Measurements from ENCODE around the gene SNTG2. TPM values are rescaled to one million over a fixed set of nuclear protein-coding genes. Genes with fewer than 3 reads are reported as not detected.

The SNTG2 gene
- total and polyA plus RNA-seq, 4 donors, result not detected

DNA sequence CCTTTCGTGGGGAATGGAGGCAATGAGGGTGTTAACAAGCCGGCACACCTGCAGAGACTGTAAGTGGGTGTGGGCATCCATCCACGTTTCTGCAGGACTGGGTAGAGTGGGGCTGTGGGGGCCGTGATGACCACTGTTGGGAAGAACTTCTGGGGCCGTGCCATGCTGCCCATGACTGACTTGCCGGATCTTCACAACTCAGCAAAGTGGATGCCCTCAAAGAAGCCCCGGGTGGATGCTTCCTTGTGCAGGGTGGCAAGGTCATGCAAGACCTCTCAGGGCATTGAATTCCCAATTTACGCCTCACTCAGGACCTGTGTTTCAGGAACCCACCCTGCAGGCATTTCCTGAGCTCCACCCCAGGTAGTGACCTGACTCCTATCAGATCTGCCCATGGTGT is 319.2 kb downstream of the SNTG2 start:
- Histone ChIP-seq H3K9me3 (ENCODE audit: control insufficient read depth in 4 of 4, low read length in 3 of 4) (peaks cover 0 to 14% (median 1%) of the 10 kb centered on the region in 4 donors), H3K4me3 (ENCODE audit: low read depth in 1 of 3, low read length in 3 of 3) (no peak overlapping the region), H3K27ac (ENCODE audit: low read depth in 1 of 2, low read length in 2 of 2) (no peak overlapping the region), H3K36me3 (ENCODE audit: control insufficient read depth in 4 of 4, insufficient read depth in 3 of 4, low read depth in 1 of 4, low read length in 3 of 4) (no peaks in the 10 kb centered on the region), H3K9ac (ENCODE audit: low read depth in 1 of 2, low read length in 2 of 2) (no peak overlapping the region), H3K4me1 (ENCODE audit: control insufficient read depth in 4 of 4, insufficient read depth in 4 of 4, low read length in 3 of 4) (no peaks in the 10 kb centered on the region), H3K27me3 (ENCODE audit: control insufficient read depth in 4 of 4, insufficient read depth in 4 of 4, low read length in 3 of 4) (peaks cover 0 to 2% (median 0%) of the 10 kb centered on the region in 4 donors)
- no peak for DNase-seq (ENCODE audit: low spot score)
- TF ChIP-seq, protein P1, sequence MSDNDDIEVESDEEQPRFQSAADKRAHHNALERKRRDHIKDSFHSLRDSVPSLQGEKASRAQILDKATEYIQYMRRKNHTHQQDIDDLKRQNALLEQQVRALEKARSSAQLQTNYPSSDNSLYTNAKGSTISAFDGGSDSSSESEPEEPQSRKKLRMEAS (IDR thresholded peaks at IDR 0.05), result no peak
- no peak for TF ChIP-seq TAF1 (conservative IDR thresholded peaks at IDR 0.05)
- TF ChIP-seq, protein P2, sequence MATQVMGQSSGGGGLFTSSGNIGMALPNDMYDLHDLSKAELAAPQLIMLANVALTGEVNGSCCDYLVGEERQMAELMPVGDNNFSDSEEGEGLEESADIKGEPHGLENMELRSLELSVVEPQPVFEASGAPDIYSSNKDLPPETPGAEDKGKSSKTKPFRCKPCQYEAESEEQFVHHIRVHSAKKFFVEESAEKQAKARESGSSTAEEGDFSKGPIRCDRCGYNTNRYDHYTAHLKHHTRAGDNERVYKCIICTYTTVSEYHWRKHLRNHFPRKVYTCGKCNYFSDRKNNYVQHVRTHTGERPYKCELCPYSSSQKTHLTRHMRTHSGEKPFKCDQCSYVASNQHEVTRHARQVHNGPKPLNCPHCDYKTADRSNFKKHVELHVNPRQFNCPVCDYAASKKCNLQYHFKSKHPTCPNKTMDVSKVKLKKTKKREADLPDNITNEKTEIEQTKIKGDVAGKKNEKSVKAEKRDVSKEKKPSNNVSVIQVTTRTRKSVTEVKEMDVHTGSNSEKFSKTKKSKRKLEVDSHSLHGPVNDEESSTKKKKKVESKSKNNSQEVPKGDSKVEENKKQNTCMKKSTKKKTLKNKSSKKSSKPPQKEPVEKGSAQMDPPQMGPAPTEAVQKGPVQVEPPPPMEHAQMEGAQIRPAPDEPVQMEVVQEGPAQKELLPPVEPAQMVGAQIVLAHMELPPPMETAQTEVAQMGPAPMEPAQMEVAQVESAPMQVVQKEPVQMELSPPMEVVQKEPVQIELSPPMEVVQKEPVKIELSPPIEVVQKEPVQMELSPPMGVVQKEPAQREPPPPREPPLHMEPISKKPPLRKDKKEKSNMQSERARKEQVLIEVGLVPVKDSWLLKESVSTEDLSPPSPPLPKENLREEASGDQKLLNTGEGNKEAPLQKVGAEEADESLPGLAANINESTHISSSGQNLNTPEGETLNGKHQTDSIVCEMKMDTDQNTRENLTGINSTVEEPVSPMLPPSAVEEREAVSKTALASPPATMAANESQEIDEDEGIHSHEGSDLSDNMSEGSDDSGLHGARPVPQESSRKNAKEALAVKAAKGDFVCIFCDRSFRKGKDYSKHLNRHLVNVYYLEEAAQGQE (IDR thresholded peaks at IDR 0.05), result no peak
- TF ChIP-seq SP1 (IDR thresholded peaks at IDR 0.05), result no peak
- no peak for TF ChIP-seq YY1 (IDR thresholded peaks at IDR 0.05)
- TF ChIP-seq NR2F2 (IDR thresholded peaks at IDR 0.05), result no peak
- TF ChIP-seq, protein P3, sequence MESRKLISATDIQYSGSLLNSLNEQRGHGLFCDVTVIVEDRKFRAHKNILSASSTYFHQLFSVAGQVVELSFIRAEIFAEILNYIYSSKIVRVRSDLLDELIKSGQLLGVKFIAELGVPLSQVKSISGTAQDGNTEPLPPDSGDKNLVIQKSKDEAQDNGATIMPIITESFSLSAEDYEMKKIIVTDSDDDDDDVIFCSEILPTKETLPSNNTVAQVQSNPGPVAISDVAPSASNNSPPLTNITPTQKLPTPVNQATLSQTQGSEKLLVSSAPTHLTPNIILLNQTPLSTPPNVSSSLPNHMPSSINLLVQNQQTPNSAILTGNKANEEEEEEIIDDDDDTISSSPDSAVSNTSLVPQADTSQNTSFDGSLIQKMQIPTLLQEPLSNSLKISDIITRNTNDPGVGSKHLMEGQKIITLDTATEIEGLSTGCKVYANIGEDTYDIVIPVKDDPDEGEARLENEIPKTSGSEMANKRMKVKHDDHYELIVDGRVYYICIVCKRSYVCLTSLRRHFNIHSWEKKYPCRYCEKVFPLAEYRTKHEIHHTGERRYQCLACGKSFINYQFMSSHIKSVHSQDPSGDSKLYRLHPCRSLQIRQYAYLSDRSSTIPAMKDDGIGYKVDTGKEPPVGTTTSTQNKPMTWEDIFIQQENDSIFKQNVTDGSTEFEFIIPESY (IDR thresholded peaks at IDR 0.05), result no peak
- no peak for TF ChIP-seq RXRA (IDR thresholded peaks at IDR 0.05)
- no peak for TF ChIP-seq FOXA2 (IDR thresholded peaks at IDR 0.05)
- TF ChIP-seq JUND (IDR thresholded peaks at IDR 0.05), result no peak
- TF ChIP-seq HNF4G (IDR thresholded peaks at IDR 0.05), result no peak
- 56% methylated on average over 8 of the region's 8 CpGs for WGBS

DNA sequence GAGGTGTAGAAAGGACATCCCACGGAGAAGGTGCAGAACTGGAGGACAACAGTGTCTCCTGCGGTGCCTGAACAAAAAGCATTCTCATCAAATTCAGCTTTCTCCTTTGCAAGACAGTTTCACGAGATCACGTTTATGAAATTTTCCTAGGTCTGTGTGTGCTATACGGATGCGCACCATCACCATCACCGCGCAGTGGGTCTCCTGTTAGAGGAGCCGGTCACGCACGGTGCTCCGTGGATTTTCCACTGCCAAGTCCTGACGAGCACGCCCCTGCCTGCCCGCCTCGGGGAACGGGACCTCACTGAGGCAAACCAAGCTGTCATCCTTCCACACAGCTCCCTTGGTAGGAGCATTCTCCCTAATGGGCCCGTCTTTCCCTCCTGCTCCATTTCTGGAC is 322.2 kb downstream of the SNTG2 start:
- peaks cover 0 to 13% (median 4%) of the 10 kb centered on the region in 4 donors for H3K9me3 ChIP-seq (ENCODE audit: control insufficient read depth in 4 of 4, low read length in 3 of 4)
- peaks cover 0 to 2% (median 0%) of the 10 kb centered on the region in 4 donors for H3K27me3 ChIP-seq (ENCODE audit: control insufficient read depth in 4 of 4, insufficient read depth in 4 of 4, low read length in 3 of 4)
- DNase-seq (ENCODE audit: low spot score), result no peak
- 89% methylated on average over 18 of the region's 18 CpGs for WGBS
- H3K4me3 ChIP-seq (ENCODE audit: low read depth in 1 of 3, low read length in 3 of 3), result no peak overlapping the region
- H3K36me3 ChIP-seq (ENCODE audit: control insufficient read depth in 4 of 4, insufficient read depth in 3 of 4, low read depth in 1 of 4, low read length in 3 of 4), result no peaks in the 10 kb centered on the region
- H3K9ac ChIP-seq (ENCODE audit: low read depth in 1 of 2, low read length in 2 of 2), result no peak overlapping the region
- H3K27ac ChIP-seq (ENCODE audit: low read depth in 1 of 2, low read length in 2 of 2), result no peak overlapping the region
- TF ChIP-seq RAD21 (IDR thresholded peaks at IDR 0.05), result no peak
- TF ChIP-seq, protein P1 (IDR thresholded peaks at IDR 0.05), result no peak
- H3K4me1 ChIP-seq (ENCODE audit: control insufficient read depth in 4 of 4, insufficient read depth in 4 of 4, low read length in 3 of 4), result no peaks in the 10 kb centered on the region

DNA sequence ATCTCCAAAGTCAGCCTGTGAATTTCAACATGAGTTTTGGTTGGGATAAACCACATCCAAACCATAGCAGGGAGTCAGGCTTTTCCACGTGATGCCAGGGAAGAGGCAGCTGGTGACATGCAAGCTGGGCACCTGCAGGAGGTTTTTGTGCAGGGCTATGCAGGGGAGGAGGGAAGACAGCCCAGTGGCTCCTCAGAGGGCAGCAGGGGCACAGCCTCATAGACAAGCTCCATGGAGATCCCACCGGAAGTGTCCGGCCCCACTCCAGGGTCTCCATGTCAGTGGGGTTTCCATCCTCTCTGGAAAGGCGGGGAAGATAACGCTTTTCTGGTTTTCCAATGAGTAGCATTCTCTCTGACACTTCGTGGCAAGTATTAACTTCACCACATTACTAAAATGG is 327.0 kb downstream of the SNTG2 start:
- H3K9ac ChIP-seq (ENCODE audit: low read depth in 1 of 2, low read length in 2 of 2), result no peak overlapping the region
- no peaks in the 10 kb centered on the region for H3K27me3 ChIP-seq (ENCODE audit: control insufficient read depth in 4 of 4, insufficient read depth in 4 of 4, low read length in 3 of 4)
- H3K36me3 ChIP-seq (ENCODE audit: control insufficient read depth in 4 of 4, insufficient read depth in 3 of 4, low read depth in 1 of 4, low read length in 3 of 4), result no peaks in the 10 kb centered on the region
- DNase-seq (ENCODE audit: low spot score), result no peak
- H3K27ac ChIP-seq (ENCODE audit: low read depth in 1 of 2, low read length in 2 of 2), result no peak overlapping the region
- no peak overlapping the region for H3K4me3 ChIP-seq (ENCODE audit: low read depth in 1 of 3, low read length in 3 of 3)
- peaks cover 0 to 13% (median 4%) of the 10 kb centered on the region in 4 donors for H3K9me3 ChIP-seq (ENCODE audit: control insufficient read depth in 4 of 4, low read length in 3 of 4)
- no peaks in the 10 kb centered on the region for H3K4me1 ChIP-seq (ENCODE audit: control insufficient read depth in 4 of 4, insufficient read depth in 4 of 4, low read length in 3 of 4)
- 75% methylated on average over 6 of the region's 6 CpGs for WGBS
- TF ChIP-seq, protein P4, sequence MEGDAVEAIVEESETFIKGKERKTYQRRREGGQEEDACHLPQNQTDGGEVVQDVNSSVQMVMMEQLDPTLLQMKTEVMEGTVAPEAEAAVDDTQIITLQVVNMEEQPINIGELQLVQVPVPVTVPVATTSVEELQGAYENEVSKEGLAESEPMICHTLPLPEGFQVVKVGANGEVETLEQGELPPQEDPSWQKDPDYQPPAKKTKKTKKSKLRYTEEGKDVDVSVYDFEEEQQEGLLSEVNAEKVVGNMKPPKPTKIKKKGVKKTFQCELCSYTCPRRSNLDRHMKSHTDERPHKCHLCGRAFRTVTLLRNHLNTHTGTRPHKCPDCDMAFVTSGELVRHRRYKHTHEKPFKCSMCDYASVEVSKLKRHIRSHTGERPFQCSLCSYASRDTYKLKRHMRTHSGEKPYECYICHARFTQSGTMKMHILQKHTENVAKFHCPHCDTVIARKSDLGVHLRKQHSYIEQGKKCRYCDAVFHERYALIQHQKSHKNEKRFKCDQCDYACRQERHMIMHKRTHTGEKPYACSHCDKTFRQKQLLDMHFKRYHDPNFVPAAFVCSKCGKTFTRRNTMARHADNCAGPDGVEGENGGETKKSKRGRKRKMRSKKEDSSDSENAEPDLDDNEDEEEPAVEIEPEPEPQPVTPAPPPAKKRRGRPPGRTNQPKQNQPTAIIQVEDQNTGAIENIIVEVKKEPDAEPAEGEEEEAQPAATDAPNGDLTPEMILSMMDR (IDR thresholded peaks at IDR 0.05; ENCODE audit: low read depth, low read length, missing input control), result no peak
- TF ChIP-seq GABPA (IDR thresholded peaks at IDR 0.05 in 1 of 2, conservative IDR thresholded peaks at IDR 0.05 in 1 of 2) (no peak), NR2F2 (IDR thresholded peaks at IDR 0.05) (no peak), FOXA2 (IDR thresholded peaks at IDR 0.05) (no peak), HNF4A (conservative IDR thresholded peaks at IDR 0.05) (no peak), RAD21 (IDR thresholded peaks at IDR 0.05) (no peak), TAF1 (conservative IDR thresholded peaks at IDR 0.05) (no peak)
- TF ChIP-seq, protein P5, sequence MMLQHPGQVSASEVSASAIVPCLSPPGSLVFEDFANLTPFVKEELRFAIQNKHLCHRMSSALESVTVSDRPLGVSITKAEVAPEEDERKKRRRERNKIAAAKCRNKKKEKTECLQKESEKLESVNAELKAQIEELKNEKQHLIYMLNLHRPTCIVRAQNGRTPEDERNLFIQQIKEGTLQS (IDR thresholded peaks at IDR 0.05), result no peak
- TF ChIP-seq, protein P3 (IDR thresholded peaks at IDR 0.05), result no peak
